Raji (cell line): Measurements from ENCODE around the gene SPNS2.

Experiments used
- POLR2A ChIP-seq: IDR thresholded peaks from 2 replicates; pipeline ENCODE4 v1.6.1; 2011; ENCODE audit warnings: low read depth, low read length, control low read depth; ENCODE audit not compliant: insufficient read depth

The SPNS2 gene

GRCh38 chr17:4508207-4508606, 9.5 kb downstream of the SPNS2 start:
- TF ChIP-seq POLR2A, result no peak

GRCh38 chr17:4509401-4509800, 10.7 kb downstream of the SPNS2 start:
- TF ChIP-seq POLR2A, result no peak

GRCh38 chr17:4509923-4510617, 11.4 kb downstream of the SPNS2 start:
- no peak for TF ChIP-seq POLR2A

- TF ChIP-seq POLR2A, result no peak
Observed at GRCh38 chr17:4510618-4510941, 11.9 kb downstream of the SPNS2 start.

GRCh38 chr17:4511199-4511932, 12.7 kb downstream of the SPNS2 start:
- TF ChIP-seq POLR2A, result no peak

GRCh38 chr17:4512156-4513112, 13.8 kb downstream of the SPNS2 start:
- no peak for TF ChIP-seq POLR2A

- no peak for TF ChIP-seq POLR2A
Observed at GRCh38 chr17:4513113-4514032, 14.7 kb downstream of the SPNS2 start.

GRCh38 chr17:4514206-4514605, 15.5 kb downstream of the SPNS2 start:
- no peak for TF ChIP-seq POLR2A

- TF ChIP-seq POLR2A, result no peak
Observed at GRCh38 chr17:4514779-4515178, 16.1 kb downstream of the SPNS2 start.

GRCh38 chr17:4515501-4515900, 16.8 kb downstream of the SPNS2 start:
- TF ChIP-seq POLR2A, result no peak

- TF ChIP-seq POLR2A, result no peak
Observed at GRCh38 chr17:4516735-4517134, 18.1 kb downstream of the SPNS2 start.

GRCh38 chr17:4518901-4519300, 20.2 kb downstream of the SPNS2 start:
- no peak for TF ChIP-seq POLR2A

GRCh38 chr17:4519361-4519788, 20.7 kb downstream of the SPNS2 start:
- no peak for TF ChIP-seq POLR2A

GRCh38 chr17:4520060-4520893, 21.6 kb downstream of the SPNS2 start:
- TF ChIP-seq POLR2A, result no peak
